Activated T-cell treated with anti-CD3 and anti-CD28 coated beads, Interleukin-2, amount 50 U/mL, for 72 hours (primary cell): ENCODE measurements around the gene SOST. TPM values are rescaled to one million over a fixed set of nuclear protein-coding genes. Genes with fewer than 3 reads are reported as not detected.
A peak's percentile ranks its signal among the peaks of the same experiment; 100 is the strongest.

ENCODE experiments used
- ATAC-seq, 2 donors: fragments of 150-1000 bp; cut with Tn5 transposase; replicated peaks in 1 of 2; 2 replicates each; pipeline ENCODE4 v1.10.0; 2021; ENCODE audit warnings: moderate library complexity in 2 of 2, mild to moderate bottlenecking in 1 of 2
- DNase-seq, 2 donors: peaks; one replicate each; pipeline ENCODE4 v3.0.0; 2021 to 2022; ENCODE audit warnings: mixed read lengths in 1 of 2
- H3K27ac Mint-ChIP-seq: one replicate; pipeline ENCODE4 v1.8.0; 2022; ENCODE audit warnings: mild to moderate bottlenecking, moderate library complexity, mixed read lengths
- H3K27me3 Mint-ChIP-seq: one replicate; pipeline ENCODE4 v1.8.0; 2022; ENCODE audit warnings: low read depth, mixed read lengths
- H3K36me3 Mint-ChIP-seq, 2 donors: one replicate each; pipeline ENCODE4 v1.8.0; 2022; ENCODE audit warnings: mixed read lengths in 2 of 2, mild to moderate bottlenecking in 1 of 2; ENCODE audit not compliant: insufficient read depth in 2 of 2
- H3K4me1 Mint-ChIP-seq: one replicate; pipeline ENCODE4 v1.8.0; 2022; ENCODE audit warnings: low read depth, mixed read lengths
- H3K4me3 Mint-ChIP-seq, 2 donors: one replicate each; pipeline ENCODE4 v1.8.0; 2022; ENCODE audit warnings: mild to moderate bottlenecking in 2 of 2, mixed read lengths in 2 of 2, moderate library complexity in 2 of 2
- H3K9me3 Mint-ChIP-seq, 2 donors: one replicate each; pipeline ENCODE4 v1.8.0; 2022; ENCODE audit warnings: mixed read lengths in 2 of 2
- total RNA-seq, 2 donors: library from RNA; stranded (reverse); gene quantifications; one replicate each; pipeline ENCODE4 v1.2.3, GENCODE V29; 2022

SOST gene
- total RNA-seq, 2 donors from 2014 or later: not detected

DNA sequence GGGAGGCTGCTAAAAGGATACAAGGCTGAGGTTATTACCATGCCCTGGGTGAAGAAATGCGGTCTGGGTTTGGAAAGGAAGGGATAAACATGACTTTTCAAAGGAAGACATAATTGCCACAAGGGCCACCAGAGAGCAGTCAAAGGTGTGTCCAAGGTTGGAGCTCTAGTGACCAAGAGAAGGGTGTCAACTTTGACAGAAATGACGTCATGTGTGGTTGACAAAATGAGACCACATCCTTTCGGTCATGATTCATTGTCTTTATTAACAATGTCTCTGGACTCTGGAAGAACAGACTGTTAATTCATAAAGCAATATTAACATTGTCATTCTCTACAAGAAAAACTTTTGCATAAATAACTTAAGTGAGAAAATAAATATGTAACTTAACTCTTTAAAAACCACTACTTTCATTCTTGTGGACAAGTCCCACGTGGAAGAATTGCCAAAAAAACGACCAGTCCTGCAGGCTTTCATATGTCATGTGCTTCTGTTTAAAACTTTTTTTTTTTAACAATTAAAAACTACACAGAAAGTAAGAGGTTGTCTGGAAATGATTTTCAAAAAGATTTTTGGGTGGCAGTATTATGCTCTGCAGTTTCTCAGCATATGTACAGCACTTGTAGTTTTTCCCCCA lies 5.0 kb downstream of the SOST start:
- H3K27me3 Mint-ChIP-seq: peaks cover 48% of the 10 kb centered on the region
- ATAC-seq (peak in 1 of 2 donors; percentile 68), DNase-seq (peak in 1 of 2 donors; percentile 15)
- no peaks in the 10 kb centered on the region for H3K9me3 Mint-ChIP-seq
- no peak overlapping the region for H3K4me3 Mint-ChIP-seq
- H3K36me3 Mint-ChIP-seq: no peaks in the 10 kb centered on the region
- H3K4me1 Mint-ChIP-seq: peaks cover 7% of the 10 kb centered on the region
- H3K27ac Mint-ChIP-seq: no peak overlapping the region

- Mint-ChIP-seq H3K9me3 (no peaks in the 10 kb centered on the region), H3K27me3 (peaks cover 47% of the 10 kb centered on the region), H3K4me1 (peaks cover 7% of the 10 kb centered on the region), H3K4me3 (no peak overlapping the region), H3K36me3 (no peaks in the 10 kb centered on the region), H3K27ac (no peak overlapping the region)
- no peak for DNase-seq
- no peak for ATAC-seq
These were observed 8.4 kb downstream of the SOST start for GRCh38 chr17:43750153-43750552.

- no peak overlapping the region for H3K27ac Mint-ChIP-seq
- H3K4me3 Mint-ChIP-seq: no peak overlapping the region
- DNase-seq (no peak), ATAC-seq (no peak)
- H3K4me1 Mint-ChIP-seq: no peaks in the 10 kb centered on the region
- H3K36me3 Mint-ChIP-seq: no peaks in the 10 kb centered on the region
- H3K9me3 Mint-ChIP-seq: no peaks in the 10 kb centered on the region
- peaks cover 44% of the 10 kb centered on the region for H3K27me3 Mint-ChIP-seq
These were observed 13.1 kb downstream of the SOST start for GRCh38 chr17:43745541-43745940.

- ATAC-seq: no peak
- H3K27me3 Mint-ChIP-seq: peaks cover 46% of the 10 kb centered on the region
- no peaks in the 10 kb centered on the region for H3K4me1 Mint-ChIP-seq
These were observed 17.0 kb downstream of the SOST start for GRCh38 chr17:43741636-43742035.

GRCh38 chr17:43740541-43740940 lies 18.1 kb downstream of the SOST start:
- no peaks in the 10 kb centered on the region for H3K36me3 Mint-ChIP-seq
- H3K27me3 Mint-ChIP-seq: peaks cover 36% of the 10 kb centered on the region
- no peaks in the 10 kb centered on the region for H3K9me3 Mint-ChIP-seq
- H3K4me1 Mint-ChIP-seq: no peaks in the 10 kb centered on the region
- H3K4me3 Mint-ChIP-seq: no peak overlapping the region
- no peak overlapping the region for H3K27ac Mint-ChIP-seq
- no peak for DNase-seq
- no peak for ATAC-seq

More at GRCh38 chr17:43741636-43742035, 17.0 kb downstream of the SOST start:
- DNase-seq: no peak
- Mint-ChIP-seq H3K4me3 (no peak overlapping the region), H3K27ac (no peak overlapping the region), H3K36me3 (no peaks in the 10 kb centered on the region), H3K9me3 (no peaks in the 10 kb centered on the region)

DNA sequence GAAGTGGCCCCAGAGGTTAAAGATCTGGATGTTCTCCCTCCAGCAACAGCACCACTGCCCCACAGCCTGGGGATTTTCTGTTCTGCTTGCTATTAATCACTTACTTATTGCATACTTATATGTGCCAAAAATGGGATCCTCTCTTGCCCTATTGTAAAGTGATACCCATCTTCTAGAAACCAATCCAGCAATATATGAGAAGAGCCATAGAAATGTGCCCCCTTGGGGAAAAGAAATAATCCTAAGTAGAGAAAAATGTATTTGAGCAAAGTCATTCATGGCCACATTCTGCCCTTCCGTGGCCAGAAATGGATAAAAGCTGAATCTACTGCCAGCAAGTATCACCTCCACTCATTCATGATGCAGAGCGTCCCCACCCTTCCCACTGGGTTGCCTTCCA lies 20.9 kb downstream of the SOST start:
- Mint-ChIP-seq H3K27ac (no peak overlapping the region), H3K27me3 (peaks cover 21% of the 10 kb centered on the region), H3K4me1 (no peaks in the 10 kb centered on the region), H3K36me3 (no peaks in the 10 kb centered on the region), H3K9me3 (peaks cover 0 to 1% of the 10 kb centered on the region in 2 donors), H3K4me3 (no peak overlapping the region)
- ATAC-seq (no peak), DNase-seq (no peak)

DNA sequence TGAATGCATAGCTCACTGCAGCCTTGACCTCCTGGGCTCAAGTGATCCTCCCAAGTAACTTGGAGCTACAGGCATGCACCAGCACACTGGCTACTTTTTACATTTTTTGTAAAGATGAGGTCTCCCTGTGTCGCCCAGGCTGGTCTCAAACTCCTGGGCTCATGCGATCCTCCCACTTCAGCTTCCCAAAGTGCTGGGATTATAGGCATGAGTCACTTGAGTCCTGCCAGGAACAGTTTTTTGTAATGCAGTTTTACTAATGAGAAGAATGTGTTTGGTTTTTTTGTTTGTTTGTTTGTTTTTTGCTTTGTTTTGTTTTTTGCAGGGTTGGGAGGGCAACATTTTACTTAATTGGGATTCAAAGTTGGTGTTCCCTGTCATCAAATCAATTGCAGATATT lies 22.2 kb downstream of the SOST start:
- Mint-ChIP-seq H3K36me3 (no peaks in the 10 kb centered on the region), H3K4me1 (no peaks in the 10 kb centered on the region), H3K27ac (no peak overlapping the region), H3K4me3 (no peak overlapping the region), H3K9me3 (peaks cover 0 to 2% of the 10 kb centered on the region in 2 donors), H3K27me3 (peaks cover 16% of the 10 kb centered on the region)
- ATAC-seq (no peak), DNase-seq (no peak)

DNA sequence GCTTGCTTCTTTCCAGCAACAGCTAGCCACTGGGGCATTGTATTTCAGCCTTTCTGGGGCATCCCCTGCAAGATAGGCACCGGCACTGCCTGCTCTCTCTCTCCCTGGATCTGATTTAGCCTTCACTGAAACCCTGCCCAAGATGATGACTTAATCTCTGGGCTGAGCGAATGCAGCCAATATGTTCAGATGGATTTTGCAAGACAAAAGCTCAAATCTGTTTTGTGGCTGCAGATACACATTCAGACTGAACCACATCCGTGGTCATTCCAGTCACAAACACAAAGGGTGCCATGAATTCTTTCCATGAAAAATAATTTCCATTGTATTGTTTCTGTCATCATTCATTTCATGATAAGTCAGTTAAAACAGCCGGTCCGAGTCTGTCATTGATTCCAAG lies 24.2 kb downstream of the SOST start:
- Mint-ChIP-seq H3K4me3 (no peak overlapping the region), H3K27ac (no peak overlapping the region), H3K27me3 (peaks cover 14% of the 10 kb centered on the region), H3K9me3 (peaks cover 0 to 2% of the 10 kb centered on the region in 2 donors), H3K36me3 (no peaks in the 10 kb centered on the region), H3K4me1 (no peaks in the 10 kb centered on the region)
- DNase-seq (no peak), ATAC-seq (no peak)

DNA sequence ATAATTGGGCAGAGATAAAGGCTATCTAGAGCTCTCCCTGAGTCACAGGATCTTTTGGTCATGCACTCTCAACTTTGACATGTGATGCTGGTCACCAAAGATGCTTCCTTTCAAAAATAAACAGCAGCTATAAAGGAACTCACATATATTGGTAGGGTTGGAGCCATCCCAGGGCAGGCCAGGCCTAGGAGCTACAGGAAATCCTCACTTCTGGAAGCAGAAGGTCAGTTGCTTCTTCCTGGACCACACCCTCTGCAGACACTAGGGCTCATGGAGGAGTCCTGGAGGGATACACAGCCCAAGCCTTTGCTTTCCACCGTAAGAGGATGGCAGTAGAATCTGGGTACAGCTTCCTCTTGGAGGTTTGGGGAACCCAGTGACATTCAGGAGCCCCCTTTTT lies 24.6 kb downstream of the SOST start:
- no peaks in the 10 kb centered on the region for H3K36me3 Mint-ChIP-seq
- H3K27me3 Mint-ChIP-seq: peaks cover 11% of the 10 kb centered on the region
- no peak overlapping the region for H3K4me3 Mint-ChIP-seq
- DNase-seq: no peak
- no peak overlapping the region for H3K27ac Mint-ChIP-seq
- peaks cover 0 to 2% of the 10 kb centered on the region in 2 donors for H3K9me3 Mint-ChIP-seq
- no peak for ATAC-seq
- no peaks in the 10 kb centered on the region for H3K4me1 Mint-ChIP-seq

DNA sequence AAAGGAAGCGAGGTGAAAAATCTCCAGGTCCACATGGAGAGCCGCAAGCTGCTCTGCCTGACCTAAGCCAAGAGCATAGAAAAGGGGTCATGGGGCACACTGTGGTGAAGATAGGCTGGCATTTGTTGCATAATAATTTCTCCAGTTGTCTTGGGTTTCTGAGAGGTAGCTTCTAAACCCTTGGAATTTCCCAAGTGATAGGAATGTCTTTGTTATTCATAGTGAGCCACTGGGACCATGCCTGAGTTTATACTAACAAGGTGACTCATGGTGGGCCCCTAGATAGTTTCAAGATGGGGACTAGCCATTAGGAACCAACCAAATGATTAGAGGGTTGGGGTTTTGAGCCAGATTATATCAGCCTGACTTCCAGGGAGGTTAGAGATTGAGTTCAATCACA lies 25.6 kb downstream of the SOST start:
- DNase-seq: no peak
- no peak overlapping the region for H3K4me3 Mint-ChIP-seq
- H3K4me1 Mint-ChIP-seq: no peaks in the 10 kb centered on the region
- H3K9me3 Mint-ChIP-seq: peaks cover 0 to 2% of the 10 kb centered on the region in 2 donors
- no peak overlapping the region for H3K27ac Mint-ChIP-seq
- H3K36me3 Mint-ChIP-seq: no peaks in the 10 kb centered on the region
- peaks cover 6% of the 10 kb centered on the region for H3K27me3 Mint-ChIP-seq
- no peak for ATAC-seq

- no peaks in the 10 kb centered on the region for H3K4me1 Mint-ChIP-seq
- DNase-seq (no peak), ATAC-seq (no peak)
- H3K9me3 Mint-ChIP-seq: peaks cover 1 to 2% of the 10 kb centered on the region in 2 donors
- H3K27me3 Mint-ChIP-seq: no peaks in the 10 kb centered on the region
- no peak overlapping the region for H3K4me3 Mint-ChIP-seq
- no peaks in the 10 kb centered on the region for H3K36me3 Mint-ChIP-seq
- H3K27ac Mint-ChIP-seq: no peak overlapping the region
These were observed 30.5 kb downstream of the SOST start for GRCh38 chr17:43728081-43728480.

DNA sequence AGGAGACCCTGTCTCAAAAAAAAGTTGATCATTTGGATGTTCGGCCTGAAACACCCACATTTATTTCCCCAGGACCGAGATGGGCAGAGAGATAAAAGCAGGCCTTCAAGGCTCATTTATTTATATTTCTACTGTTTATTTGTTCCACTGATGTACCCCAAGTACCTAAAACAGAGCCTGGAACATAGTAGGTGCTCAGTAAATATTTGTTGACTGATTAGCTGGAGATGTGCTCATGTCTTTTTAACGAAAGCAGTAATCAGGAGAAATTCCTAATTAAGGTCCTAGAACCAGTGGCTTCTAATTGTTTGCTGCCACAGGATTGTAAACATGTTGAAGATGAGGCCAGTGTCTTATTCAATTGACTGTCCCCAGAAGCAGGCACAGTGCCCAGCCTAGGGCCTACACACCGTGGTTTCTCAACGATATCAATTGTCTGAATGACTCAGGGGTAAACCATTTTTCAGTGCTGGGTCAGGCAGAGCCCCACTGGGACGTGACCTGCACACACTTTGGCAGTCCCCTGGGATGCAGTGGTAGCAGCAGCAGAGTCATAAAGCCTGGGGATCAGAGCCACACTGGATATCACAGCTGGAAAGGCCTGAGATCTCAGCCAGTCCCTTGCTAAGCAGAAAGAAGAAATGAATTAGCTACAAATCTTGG lies 34.8 kb downstream of the SOST start:
- Mint-ChIP-seq H3K27me3 (no peaks in the 10 kb centered on the region), H3K27ac (no peak overlapping the region), H3K36me3 (peaks cover 0 to 2% of the 10 kb centered on the region in 2 donors), H3K9me3 (peaks cover 0 to 1% of the 10 kb centered on the region in 2 donors), H3K4me1 (peaks cover 20% of the 10 kb centered on the region), H3K4me3 (no peak overlapping the region)
- DNase-seq: no peak
- ATAC-seq: no peak

- Mint-ChIP-seq H3K36me3 (peaks cover 0 to 2% of the 10 kb centered on the region in 2 donors), H3K4me3 (no peak overlapping the region), H3K27me3 (peaks cover 6% of the 10 kb centered on the region), H3K4me1 (peaks cover 20% of the 10 kb centered on the region), H3K27ac (no peak overlapping the region), H3K9me3 (peaks cover 0 to 1% of the 10 kb centered on the region in 2 donors)
- DNase-seq (no peak), ATAC-seq (no peak)
These were observed 35.5 kb downstream of the SOST start for GRCh38 chr17:43722870-43723665.
